OCI-LY7 (cell line): ENCODE results near the gene ARPC5. TPM values are rescaled to one million over a fixed set of nuclear protein-coding genes. Genes with fewer than 3 reads are reported as not detected.
A peak's percentile ranks its signal among the peaks of the same experiment; 100 is the strongest.

Experiments
- BruUV-seq: library from RNA; stranded (reverse); fragments of 400-500 nt; replicated peaks from 2 replicates; lab custom pipeline; 2021; lab: Mats Ljungman, UMichigan
- CTCF ChIA-PET: fragments of 300-600 bp; sonication (Branson Sonifier 250); formaldehyde crosslinking; loops from one replicate; lab custom pipeline; 2022; ENCODE audit warnings: antibody characterized with exemption; ENCODE audit not compliant: unreplicated experiment; lab: Charles Lee
- POLR2A ChIA-PET: fragments of 300-600 bp; sonication (Branson Sonifier 250); formaldehyde crosslinking; loops from one replicate; lab custom pipeline; 2022; ENCODE audit warnings: antibody characterized with exemption; lab: Charles Lee
- DNase-seq: peaks from one replicate; pipeline ENCODE4 v3.0.0-alpha.2; 2015; ENCODE audit warnings: low spot score
- H2AFZ ChIP-seq: fragments of 200-600 bp; sonication (generic), shearing (Covaris generic); 2 replicates; pipeline ENCODE4 v1.6.1; 2014; ENCODE audit warnings: mild to moderate bottlenecking, antibody characterized with exemption, low read length, moderate library complexity
- H3K27ac ChIP-seq: fragments of 200-600 bp; sonication (generic); 2 replicates; pipeline ENCODE4 v1.5.1; 2014; ENCODE audit warnings: mixed run types, low read depth, mild to moderate bottlenecking, moderate library complexity, low read length, inconsistent platforms; ENCODE audit not compliant: poor library complexity, severe bottlenecking
- H3K36me3 ChIP-seq: fragments of 200-600 bp; sonication (generic); 2 replicates; pipeline ENCODE4 v1.6.1; 2014; ENCODE audit warnings: mild to moderate bottlenecking, antibody characterized with exemption, low read length, moderate library complexity, mixed read lengths; ENCODE audit not compliant: insufficient read depth
- H3K4me1 ChIP-seq: fragments of 200-600 bp; sonication (generic); 2 replicates; pipeline ENCODE4 v1.5.1; 2014; ENCODE audit warnings: mild to moderate bottlenecking, low read length; ENCODE audit not compliant: insufficient read depth, poor library complexity, severe bottlenecking
- H3K4me2 ChIP-seq: fragments of 200-600 bp; sonication (generic); 2 replicates; pipeline ENCODE4 v1.6.1; 2014; ENCODE audit warnings: mild to moderate bottlenecking, low read length
- H3K4me3 ChIP-seq: fragments of 200-600 bp; sonication (generic); 2 replicates; pipeline ENCODE4 v1.5.1; 2014; ENCODE audit warnings: mild to moderate bottlenecking, low read depth, low read length; ENCODE audit not compliant: poor library complexity, severe bottlenecking
- H3K79me2 ChIP-seq: fragments of 200-600 bp; sonication (generic); 2 replicates; pipeline ENCODE4 v1.6.1; 2016; ENCODE audit warnings: low read depth, mild to moderate bottlenecking, low read length, moderate library complexity, mixed read lengths; ENCODE audit not compliant: insufficient read depth
- H3K9me2 ChIP-seq: fragments of 200-600 bp; sonication (generic); 2 replicates; pipeline ENCODE4 v1.6.1; 2016; ENCODE audit warnings: mild to moderate bottlenecking, low read length, mixed read lengths; ENCODE audit not compliant: insufficient read depth
- H3K9me3 ChIP-seq: fragments of 200-600 bp; sonication (generic); 2 replicates; pipeline ENCODE4 v1.6.1; 2014; ENCODE audit warnings: mild to moderate bottlenecking, mixed run types, low read length, mixed read lengths
- H4K20me1 ChIP-seq: fragments of 200-600 bp; sonication (generic); 2 replicates; pipeline ENCODE4 v1.6.1; 2014; ENCODE audit warnings: mild to moderate bottlenecking, antibody characterized with exemption, low read length, moderate library complexity, mixed read lengths; ENCODE audit not compliant: insufficient read depth
- EZH2phosphoT487 ChIP-seq: fragments of 200-600 bp; sonication (generic); IDR thresholded peaks from 2 replicates; pipeline ENCODE4 v1.6.1; 2018; ENCODE audit warnings: low read depth, borderline replicate concordance, mild to moderate bottlenecking, mixed run types, antibody characterized with exemption, low read length, moderate library complexity, mixed read lengths
- intact Hi-C: fragments of 100-400 bp; cut with micrococcal nuclease; formaldehyde crosslinking; loops from one replicate; pipeline ENCODE4 v1.10.0; 2022; ENCODE audit not compliant: unreplicated experiment
- total RNA-seq, 2 experiments: library from RNA; depleted of rRNA in 1 of 2; stranded (reverse); fragments of >200 nt in 1 of 2; shearing (Covaris generic) in 1 of 2; gene quantifications; 2 replicates each; pipeline ENCODE4 v1.2.3, GENCODE V29; 2014 to 2022
- TF ChIP-seq, protein P1 (sequence below): fragments of 200-600 bp; sonication (generic); conservative IDR thresholded peaks from 2 replicates; pipeline ENCODE4 v1.5.1; 2014; ENCODE audit warnings: mild to moderate bottlenecking, antibody characterized with exemption, low read length, moderate library complexity, mixed read lengths

The ARPC5 gene
- total RNA-seq, 2 experiments from 2014 or later: 116 to 132 TPM

GRCh38 chr1:183592733-183593132, 42.9 kb downstream of the ARPC5 start:
- no peak for TF ChIP-seq EZH2phosphoT487
- H3K4me2 ChIP-seq: peak overlapping the region; percentile 62
- H3K4me3 ChIP-seq: no peak overlapping the region

GRCh38 chr1:183590244-183591191, 45.1 kb downstream of the ARPC5 start, which contains the start of gene NCF2:
TSS of gene NCF2 (minus strand) at chr1:183590459. CDS start at chr1:183590329, 130 bp downstream.
- TF ChIP-seq, protein P1, sequence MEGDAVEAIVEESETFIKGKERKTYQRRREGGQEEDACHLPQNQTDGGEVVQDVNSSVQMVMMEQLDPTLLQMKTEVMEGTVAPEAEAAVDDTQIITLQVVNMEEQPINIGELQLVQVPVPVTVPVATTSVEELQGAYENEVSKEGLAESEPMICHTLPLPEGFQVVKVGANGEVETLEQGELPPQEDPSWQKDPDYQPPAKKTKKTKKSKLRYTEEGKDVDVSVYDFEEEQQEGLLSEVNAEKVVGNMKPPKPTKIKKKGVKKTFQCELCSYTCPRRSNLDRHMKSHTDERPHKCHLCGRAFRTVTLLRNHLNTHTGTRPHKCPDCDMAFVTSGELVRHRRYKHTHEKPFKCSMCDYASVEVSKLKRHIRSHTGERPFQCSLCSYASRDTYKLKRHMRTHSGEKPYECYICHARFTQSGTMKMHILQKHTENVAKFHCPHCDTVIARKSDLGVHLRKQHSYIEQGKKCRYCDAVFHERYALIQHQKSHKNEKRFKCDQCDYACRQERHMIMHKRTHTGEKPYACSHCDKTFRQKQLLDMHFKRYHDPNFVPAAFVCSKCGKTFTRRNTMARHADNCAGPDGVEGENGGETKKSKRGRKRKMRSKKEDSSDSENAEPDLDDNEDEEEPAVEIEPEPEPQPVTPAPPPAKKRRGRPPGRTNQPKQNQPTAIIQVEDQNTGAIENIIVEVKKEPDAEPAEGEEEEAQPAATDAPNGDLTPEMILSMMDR: peak; percentile 31; the same call in 1 of the 2 replicates
- TF ChIP-seq EZH2phosphoT487: no peak
- H3K4me2 ChIP-seq: peak within 1 kb of the TSS; percentile 88
- peak; percentile 89 for DNase-seq
- peaks cover 4% of the 10 kb centered on the region; the same call in 1 of the 2 replicates for H3K9me3 ChIP-seq
- peaks cover 69% of the 10 kb centered on the region for H3K4me1 ChIP-seq
- no peaks in the 10 kb centered on the region; the same call in 1 of the 2 replicates for H3K36me3 ChIP-seq
- H3K4me3 ChIP-seq: peak within 1 kb of the TSS; percentile 62
- no peaks in the 10 kb centered on the region for H3K9me2 ChIP-seq
- CTCF ChIA-PET: interaction anchor here (0.9 kb wide), 1 partner anchor 19 kb away, joined by 4 read pairs; no protein-coding TSS in a partner anchor
- H3K79me2 ChIP-seq: peaks cover 4% of the 10 kb centered on the region; the same call in 1 of the 2 replicates
- BruUV-seq: no TSS peak
- H2AFZ ChIP-seq: peak within 1 kb of the TSS; percentile 58
- POLR2A ChIA-PET: interaction anchor here (0.6 to 2.3 kb wide), 7 partner anchors 8 to 280 kb away, joined by 3 to 11 read pairs (median 4); no protein-coding TSS in a partner anchor
- peak within 1 kb of the TSS; percentile 95 for H3K27ac ChIP-seq
- intact Hi-C loops: loop anchor here (2.0 kb wide), 2 partner anchors 42 to 120 kb away; no protein-coding TSS in a partner anchor
- H4K20me1 ChIP-seq: no peaks in the 10 kb centered on the region

More at GRCh38 chr1:183592733-183593132, 42.9 kb downstream of the ARPC5 start:
- Histone ChIP-seq H3K9me3 (peaks cover 4% of the 10 kb centered on the region; the same call in 1 of the 2 replicates), H4K20me1 (no peaks in the 10 kb centered on the region), H3K36me3 (no peaks in the 10 kb centered on the region; the same call in 1 of the 2 replicates), H3K9me2 (no peaks in the 10 kb centered on the region), H3K79me2 (peaks cover 4% of the 10 kb centered on the region; the same call in 1 of the 2 replicates), H3K4me1 (peaks cover 64% of the 10 kb centered on the region), H2AFZ (peak overlapping the region; percentile 50; the same call in 1 of the 2 replicates), H3K27ac (no peak overlapping the region)
- ChIA-PET CTCF (no interaction called here), POLR2A (interaction anchor here (0.6 to 1.5 kb wide), 3 partner anchors 11 to 41 kb away, joined by 3 to 5 read pairs (median 5); no protein-coding TSS in a partner anchor)
- intact Hi-C loops: no loop called here
- no TSS peak for BruUV-seq
- DNase-seq: peak; percentile 11

DNA sequence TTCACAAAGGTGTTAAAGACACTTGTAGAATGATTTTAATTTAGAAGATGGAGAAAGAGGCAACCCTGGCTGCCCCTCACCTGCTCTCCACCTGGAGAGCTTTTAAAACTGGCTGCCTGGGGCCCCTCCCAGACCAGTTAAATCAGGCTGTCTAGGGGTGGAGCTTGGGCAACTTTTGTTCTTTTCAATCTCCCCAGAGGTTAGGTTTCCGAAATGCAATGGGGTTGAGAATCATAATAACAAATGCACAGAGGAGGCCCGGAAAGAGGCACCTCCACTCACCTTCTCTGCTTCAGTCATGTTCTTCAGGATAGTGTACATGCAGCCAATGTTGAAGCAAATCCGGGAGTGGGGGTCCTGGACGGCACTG, 45.7 kb downstream of the ARPC5 start:
- ChIA-PET CTCF (interaction anchor here (0.9 kb wide), 1 partner anchor 20 kb away, joined by 4 read pairs; no protein-coding TSS in a partner anchor), POLR2A (interaction anchor here (0.6 to 2.3 kb wide), 10 partner anchors 9 to 279 kb away, joined by 3 to 11 read pairs (median 4); no protein-coding TSS in a partner anchor)
- H3K79me2 ChIP-seq: peaks cover 4% of the 10 kb centered on the region; the same call in 1 of the 2 replicates
- intact Hi-C loops: loop anchor here (2.0 kb wide), 2 partner anchors 41 to 119 kb away; no protein-coding TSS in a partner anchor
- peaks cover 4% of the 10 kb centered on the region; the same call in 1 of the 2 replicates for H3K9me3 ChIP-seq
- H3K4me3 ChIP-seq: peak overlapping the region; percentile 62
- H2AFZ ChIP-seq: peak overlapping the region; percentile 58
- no peaks in the 10 kb centered on the region; the same call in 1 of the 2 replicates for H3K36me3 ChIP-seq
- H3K4me1 ChIP-seq: peaks cover 75% of the 10 kb centered on the region
- no peaks in the 10 kb centered on the region for H3K9me2 ChIP-seq
- no peaks in the 10 kb centered on the region for H4K20me1 ChIP-seq
- H3K27ac ChIP-seq: peak overlapping the region; percentile 95
- H3K4me2 ChIP-seq: peak overlapping the region; percentile 88
- TSS peak; percentile 72 for BruUV-seq
- DNase-seq: peak; percentile 73
- no peak for TF ChIP-seq EZH2phosphoT487
- TF ChIP-seq, protein P1: no peak
